PC-9 (cell line): Measurements from ENCODE around the gene ADARB2.

Experiments used
- EZH2 ChIP-seq: fragments of 200-600 bp; sonication (generic); IDR thresholded peaks from 2 replicates; pipeline ENCODE4 v1.8.0; 2017; ENCODE audit warnings: antibody characterized with exemption, low read depth
- TF ChIP-seq, protein P1 (sequence below): fragments of 200-600 bp; sonication (generic); conservative IDR thresholded peaks from 2 replicates; pipeline ENCODE4 v1.6.1; 2017; ENCODE audit warnings: mixed run types, antibody characterized with exemption, mild to moderate bottlenecking, moderate library complexity

GRCh38 chr10:1690086-1690485 lies 47.2 kb downstream of the ADARB2 start:
- TF ChIP-seq, protein P1, sequence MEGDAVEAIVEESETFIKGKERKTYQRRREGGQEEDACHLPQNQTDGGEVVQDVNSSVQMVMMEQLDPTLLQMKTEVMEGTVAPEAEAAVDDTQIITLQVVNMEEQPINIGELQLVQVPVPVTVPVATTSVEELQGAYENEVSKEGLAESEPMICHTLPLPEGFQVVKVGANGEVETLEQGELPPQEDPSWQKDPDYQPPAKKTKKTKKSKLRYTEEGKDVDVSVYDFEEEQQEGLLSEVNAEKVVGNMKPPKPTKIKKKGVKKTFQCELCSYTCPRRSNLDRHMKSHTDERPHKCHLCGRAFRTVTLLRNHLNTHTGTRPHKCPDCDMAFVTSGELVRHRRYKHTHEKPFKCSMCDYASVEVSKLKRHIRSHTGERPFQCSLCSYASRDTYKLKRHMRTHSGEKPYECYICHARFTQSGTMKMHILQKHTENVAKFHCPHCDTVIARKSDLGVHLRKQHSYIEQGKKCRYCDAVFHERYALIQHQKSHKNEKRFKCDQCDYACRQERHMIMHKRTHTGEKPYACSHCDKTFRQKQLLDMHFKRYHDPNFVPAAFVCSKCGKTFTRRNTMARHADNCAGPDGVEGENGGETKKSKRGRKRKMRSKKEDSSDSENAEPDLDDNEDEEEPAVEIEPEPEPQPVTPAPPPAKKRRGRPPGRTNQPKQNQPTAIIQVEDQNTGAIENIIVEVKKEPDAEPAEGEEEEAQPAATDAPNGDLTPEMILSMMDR: no peak
- TF ChIP-seq EZH2: no peak
